HEK293T (cell line): Measurements from ENCODE around the gene DLST.

ENCODE experiments used
- ELF4 ChIP-seq: fragments of 450-650 bp; IDR thresholded peaks from 2 replicates; pipeline ENCODE4 v1.6.1; 2017; ENCODE audit warnings: antibody characterized with exemption
- L3MBTL2 ChIP-seq: fragments of 450-650 bp; conservative IDR thresholded peaks from 2 replicates; pipeline ENCODE4 v1.6.1; 2016; ENCODE audit warnings: mild to moderate bottlenecking

- TF ChIP-seq ELF4 (no peak), L3MBTL2 (peak; percentile 24; the same call in 1 of the 2 replicates)
These were observed 24.0 kb downstream of the DLST start for GRCh38 chr14:74905595-74906142.
